Stimulated activated memory B cell treated with anti-CD40 and anti-IgM and Interleukin-4, amounts not matched to agents 10 μg/mL and 1 μg/mL and 100 μg/mL, for 72 hours (primary cell): ENCODE data around the gene CCSER1.

Source experiments
- ATAC-seq: fragments of 150-1000 bp; cut with Tn5 transposase; 2 replicates; pipeline ENCODE4 v1.10.0; 2021
- H3K27ac Mint-ChIP-seq: one replicate; pipeline ENCODE4 v1.8.0; 2022; ENCODE audit warnings: mild to moderate bottlenecking, mixed read lengths
- H3K27me3 Mint-ChIP-seq: one replicate; pipeline ENCODE4 v1.8.0; 2022; ENCODE audit warnings: mixed read lengths
- H3K36me3 Mint-ChIP-seq: one replicate; pipeline ENCODE4 v1.8.0; 2022; ENCODE audit warnings: mixed read lengths
- H3K4me1 Mint-ChIP-seq: one replicate; pipeline ENCODE4 v1.8.0; 2022; ENCODE audit warnings: mixed read lengths
- H3K4me3 Mint-ChIP-seq: one replicate; pipeline ENCODE4 v1.8.0; 2022; ENCODE audit warnings: mild to moderate bottlenecking, moderate library complexity, mixed read lengths
- H3K9me3 Mint-ChIP-seq: one replicate; pipeline ENCODE4 v1.8.0; 2022; ENCODE audit warnings: mixed read lengths

CCSER1 gene

GRCh38 chr4:90160044-90160443 lies 32.9 kb downstream of the CCSER1 start:
- Mint-ChIP-seq H3K27me3 (no peaks in the 10 kb centered on the region), H3K9me3 (no peaks in the 10 kb centered on the region), H3K4me1 (peaks cover 33% of the 10 kb centered on the region), H3K27ac (no peak overlapping the region), H3K4me3 (no peak overlapping the region), H3K36me3 (no peaks in the 10 kb centered on the region)
- ATAC-seq: no peak

GRCh38 chr4:90162566-90162965 lies 35.4 kb downstream of the CCSER1 start:
- Mint-ChIP-seq H3K4me3 (no peak overlapping the region), H3K27ac (no peak overlapping the region)

GRCh38 chr4:90163872-90164271 lies 36.7 kb downstream of the CCSER1 start:
- ATAC-seq: no peak
- Mint-ChIP-seq H3K4me1 (peaks cover 37% of the 10 kb centered on the region), H3K27me3 (no peaks in the 10 kb centered on the region), H3K9me3 (no peaks in the 10 kb centered on the region), H3K4me3 (no peak overlapping the region), H3K27ac (peak overlapping the region; percentile 41), H3K36me3 (no peaks in the 10 kb centered on the region)

More at GRCh38 chr4:90162566-90162965, 35.4 kb downstream of the CCSER1 start:
- ATAC-seq: no peak
- Mint-ChIP-seq H3K36me3 (no peaks in the 10 kb centered on the region), H3K9me3 (no peaks in the 10 kb centered on the region), H3K4me1 (peaks cover 41% of the 10 kb centered on the region), H3K27me3 (no peaks in the 10 kb centered on the region)

- H3K36me3 Mint-ChIP-seq: peaks cover 11% of the 10 kb centered on the region
- no peak overlapping the region for H3K4me3 Mint-ChIP-seq
- H3K27me3 Mint-ChIP-seq: no peaks in the 10 kb centered on the region
- H3K9me3 Mint-ChIP-seq: peaks cover 3% of the 10 kb centered on the region
- H3K4me1 Mint-ChIP-seq: peaks cover 32% of the 10 kb centered on the region
- ATAC-seq: peak; percentile 65
- no peak overlapping the region for H3K27ac Mint-ChIP-seq
These were observed 38.7 kb downstream of the CCSER1 start for GRCh38 chr4:90165883-90166282.

GRCh38 chr4:90171491-90171890 lies 44.3 kb downstream of the CCSER1 start:
- peaks cover 15% of the 10 kb centered on the region for H3K4me1 Mint-ChIP-seq
- peaks cover 3% of the 10 kb centered on the region for H3K9me3 Mint-ChIP-seq
- H3K27ac Mint-ChIP-seq: no peak overlapping the region
- H3K36me3 Mint-ChIP-seq: peaks cover 21% of the 10 kb centered on the region
- no peaks in the 10 kb centered on the region for H3K27me3 Mint-ChIP-seq
- no peak for ATAC-seq
- H3K4me3 Mint-ChIP-seq: no peak overlapping the region

- Mint-ChIP-seq H3K9me3 (peaks cover 3% of the 10 kb centered on the region), H3K36me3 (peaks cover 20% of the 10 kb centered on the region), H3K27me3 (no peaks in the 10 kb centered on the region), H3K4me3 (no peak overlapping the region), H3K4me1 (peaks cover 14% of the 10 kb centered on the region), H3K27ac (no peak overlapping the region)
- ATAC-seq: peak; percentile 54
These were observed 47.4 kb downstream of the CCSER1 start for GRCh38 chr4:90174621-90175023.

GRCh38 chr4:90181644-90182043 lies 54.5 kb downstream of the CCSER1 start:
- no peak for ATAC-seq
- no peaks in the 10 kb centered on the region for H3K9me3 Mint-ChIP-seq
- no peaks in the 10 kb centered on the region for H3K36me3 Mint-ChIP-seq
- H3K4me1 Mint-ChIP-seq: peaks cover 21% of the 10 kb centered on the region
- no peaks in the 10 kb centered on the region for H3K27me3 Mint-ChIP-seq
- no peak overlapping the region for H3K4me3 Mint-ChIP-seq
- peak overlapping the region; percentile 57 for H3K27ac Mint-ChIP-seq

GRCh38 chr4:90183254-90183653 lies 56.1 kb downstream of the CCSER1 start:
- Mint-ChIP-seq H3K4me1 (peaks cover 31% of the 10 kb centered on the region), H3K27me3 (no peaks in the 10 kb centered on the region), H3K36me3 (no peaks in the 10 kb centered on the region), H3K9me3 (no peaks in the 10 kb centered on the region), H3K27ac (no peak overlapping the region), H3K4me3 (no peak overlapping the region)
- no peak for ATAC-seq

GRCh38 chr4:90184560-90184959 lies 57.4 kb downstream of the CCSER1 start:
- no peaks in the 10 kb centered on the region for H3K27me3 Mint-ChIP-seq
- no peaks in the 10 kb centered on the region for H3K9me3 Mint-ChIP-seq
- no peak overlapping the region for H3K4me3 Mint-ChIP-seq
- no peak for ATAC-seq
- H3K36me3 Mint-ChIP-seq: no peaks in the 10 kb centered on the region
- peaks cover 31% of the 10 kb centered on the region for H3K4me1 Mint-ChIP-seq
- H3K27ac Mint-ChIP-seq: no peak overlapping the region

GRCh38 chr4:90185416-90185815 lies 58.2 kb downstream of the CCSER1 start:
- Mint-ChIP-seq H3K27me3 (no peaks in the 10 kb centered on the region), H3K9me3 (no peaks in the 10 kb centered on the region), H3K4me3 (no peak overlapping the region), H3K4me1 (peaks cover 31% of the 10 kb centered on the region), H3K36me3 (no peaks in the 10 kb centered on the region), H3K27ac (no peak overlapping the region)
- no peak for ATAC-seq

- no peak for ATAC-seq
- no peaks in the 10 kb centered on the region for H3K9me3 Mint-ChIP-seq
- no peak overlapping the region for H3K27ac Mint-ChIP-seq
- no peak overlapping the region for H3K4me3 Mint-ChIP-seq
- no peaks in the 10 kb centered on the region for H3K27me3 Mint-ChIP-seq
- H3K4me1 Mint-ChIP-seq: peaks cover 26% of the 10 kb centered on the region
- H3K36me3 Mint-ChIP-seq: no peaks in the 10 kb centered on the region
These were observed 59.0 kb downstream of the CCSER1 start for GRCh38 chr4:90186229-90186628.

- ATAC-seq: peak; percentile 59
- H3K4me1 Mint-ChIP-seq: peaks cover 20% of the 10 kb centered on the region
- no peak overlapping the region for H3K4me3 Mint-ChIP-seq
- no peak overlapping the region for H3K27ac Mint-ChIP-seq
- no peaks in the 10 kb centered on the region for H3K36me3 Mint-ChIP-seq
- no peaks in the 10 kb centered on the region for H3K27me3 Mint-ChIP-seq
- no peaks in the 10 kb centered on the region for H3K9me3 Mint-ChIP-seq
These were observed 60.1 kb downstream of the CCSER1 start for GRCh38 chr4:90187148-90187884.

- H3K36me3 Mint-ChIP-seq: no peaks in the 10 kb centered on the region
- no peak overlapping the region for H3K27ac Mint-ChIP-seq
- ATAC-seq: no peak
- H3K9me3 Mint-ChIP-seq: no peaks in the 10 kb centered on the region
- H3K4me1 Mint-ChIP-seq: peaks cover 20% of the 10 kb centered on the region
- H3K27me3 Mint-ChIP-seq: no peaks in the 10 kb centered on the region
- no peak overlapping the region for H3K4me3 Mint-ChIP-seq
These were observed 62.0 kb downstream of the CCSER1 start for GRCh38 chr4:90189178-90189577.

- Mint-ChIP-seq H3K4me1 (peaks cover 13% of the 10 kb centered on the region), H3K9me3 (no peaks in the 10 kb centered on the region), H3K27me3 (no peaks in the 10 kb centered on the region), H3K36me3 (no peaks in the 10 kb centered on the region), H3K27ac (no peak overlapping the region), H3K4me3 (no peak overlapping the region)
- ATAC-seq: no peak
These were observed 62.8 kb downstream of the CCSER1 start for GRCh38 chr4:90189946-90190345.

- H3K4me3 Mint-ChIP-seq: no peak overlapping the region
- H3K4me1 Mint-ChIP-seq: peaks cover 13% of the 10 kb centered on the region
- ATAC-seq: no peak
- H3K27me3 Mint-ChIP-seq: no peaks in the 10 kb centered on the region
- no peaks in the 10 kb centered on the region for H3K36me3 Mint-ChIP-seq
- no peaks in the 10 kb centered on the region for H3K9me3 Mint-ChIP-seq
- no peak overlapping the region for H3K27ac Mint-ChIP-seq
These were observed 63.3 kb downstream of the CCSER1 start for GRCh38 chr4:90190525-90190924.

GRCh38 chr4:90198086-90198847 lies 71.1 kb downstream of the CCSER1 start:
- no peak for ATAC-seq
- no peak overlapping the region for H3K27ac Mint-ChIP-seq
- H3K27me3 Mint-ChIP-seq: no peaks in the 10 kb centered on the region
- peaks cover 2% of the 10 kb centered on the region for H3K9me3 Mint-ChIP-seq
- H3K4me1 Mint-ChIP-seq: no peaks in the 10 kb centered on the region
- H3K36me3 Mint-ChIP-seq: peaks cover 3% of the 10 kb centered on the region
- H3K4me3 Mint-ChIP-seq: no peak overlapping the region
